Skeletal muscle cell (primary cell): ENCODE measurements around the gene SPATA22.
"Not testable (repeated sequence)": the region's sequence is repeated elsewhere in the genome, so short reads cannot be mapped to it uniquely, and the experiment has no call there.

Experiments used
- DNase-seq: peaks from one replicate; pipeline ENCODE4 v3.0.0-alpha.2; 2010; ENCODE audit warnings: low read depth
- H3K4me3 ChIP-seq: 2 replicates; pipeline ENCODE4 v1.5.1; 2011; ENCODE audit warnings: low read depth, mild to moderate bottlenecking, control low read depth, low read length, moderate library complexity

SPATA22 gene

GRCh38 chr17:3471599-3471998, at the start of gene SPATA22:
Gene SPATA22, minus strand, starts transcription at chr17:3471819. Its CDS starts 2,494 bp downstream, at chr17:3469325.
- no peak within 1 kb of the TSS for H3K4me3 ChIP-seq
- no peak for DNase-seq

GRCh38 chr17:3519472-3519871, 47.9 kb upstream of the SPATA22 start:
- not testable (repeated sequence) for H3K4me3 ChIP-seq, DNase-seq

GRCh38 chr17:3514873-3515272, 43.3 kb upstream of the SPATA22 start:
- H3K4me3 ChIP-seq, result no peak overlapping the region
- DNase-seq, result no peak

GRCh38 chr17:3514167-3514566, 42.5 kb upstream of the SPATA22 start:
- H3K4me3 ChIP-seq, DNase-seq: not testable (repeated sequence)

- H3K4me3 ChIP-seq, result no peak overlapping the region
- DNase-seq, result no peak
These were observed 41.9 kb upstream of the SPATA22 start for GRCh38 chr17:3513305-3514035.

GRCh38 chr17:3512505-3513171, 41.0 kb upstream of the SPATA22 start:
- no peak for DNase-seq
- H3K4me3 ChIP-seq, result no peak overlapping the region

- no peak for DNase-seq
- no peak overlapping the region for H3K4me3 ChIP-seq
These were observed 40.4 kb upstream of the SPATA22 start for GRCh38 chr17:3511852-3512504.

- DNase-seq, result no peak
These were observed 38.5 kb upstream of the SPATA22 start for GRCh38 chr17:3510090-3510489.

GRCh38 chr17:3507869-3508268, 36.2 kb upstream of the SPATA22 start:
- no peak for DNase-seq
- H3K4me3 ChIP-seq, result no peak overlapping the region

More at GRCh38 chr17:3510090-3510489, 38.5 kb upstream of the SPATA22 start:
- no peak overlapping the region for H3K4me3 ChIP-seq

GRCh38 chr17:3507071-3507470, 35.5 kb upstream of the SPATA22 start:
- DNase-seq, result no peak
- no peak overlapping the region for H3K4me3 ChIP-seq

GRCh38 chr17:3506054-3506453, 34.4 kb upstream of the SPATA22 start:
- DNase-seq, result no peak
- H3K4me3 ChIP-seq, result no peak overlapping the region

GRCh38 chr17:3505008-3505407, 33.4 kb upstream of the SPATA22 start:
- DNase-seq, result no peak
- no peak overlapping the region for H3K4me3 ChIP-seq

GRCh38 chr17:3503285-3503684, 31.7 kb upstream of the SPATA22 start:
- DNase-seq, result no peak

GRCh38 chr17:3502466-3502865, 30.8 kb upstream of the SPATA22 start:
- no peak overlapping the region for H3K4me3 ChIP-seq
- no peak for DNase-seq

More at GRCh38 chr17:3503285-3503684, 31.7 kb upstream of the SPATA22 start:
- H3K4me3 ChIP-seq, result no peak overlapping the region

GRCh38 chr17:3501344-3501743, 29.7 kb upstream of the SPATA22 start:
- H3K4me3 ChIP-seq, result no peak overlapping the region
- no peak for DNase-seq

- no peak overlapping the region for H3K4me3 ChIP-seq
- DNase-seq, result no peak
These were observed 25.5 kb upstream of the SPATA22 start for GRCh38 chr17:3497101-3497500.

GRCh38 chr17:3485481-3486068, 14.0 kb upstream of the SPATA22 start:
- DNase-seq, result no peak
- H3K4me3 ChIP-seq, result no peak overlapping the region

GRCh38 chr17:3482852-3483251, 11.2 kb upstream of the SPATA22 start:
- no peak for DNase-seq
- H3K4me3 ChIP-seq, result no peak overlapping the region

GRCh38 chr17:3479988-3480387, 8.4 kb upstream of the SPATA22 start:
- no peak for DNase-seq
- no peak overlapping the region for H3K4me3 ChIP-seq
